Nucleus accumbens (tissue), 56 donors: ENCODE measurements around the gene MCM10.

Source experiments
- DNase-seq, 56 donors: peaks; one replicate each; lab custom pipeline; 2025; lab: John Stamatoyannopoulos, UW

MCM10 gene

DNA sequence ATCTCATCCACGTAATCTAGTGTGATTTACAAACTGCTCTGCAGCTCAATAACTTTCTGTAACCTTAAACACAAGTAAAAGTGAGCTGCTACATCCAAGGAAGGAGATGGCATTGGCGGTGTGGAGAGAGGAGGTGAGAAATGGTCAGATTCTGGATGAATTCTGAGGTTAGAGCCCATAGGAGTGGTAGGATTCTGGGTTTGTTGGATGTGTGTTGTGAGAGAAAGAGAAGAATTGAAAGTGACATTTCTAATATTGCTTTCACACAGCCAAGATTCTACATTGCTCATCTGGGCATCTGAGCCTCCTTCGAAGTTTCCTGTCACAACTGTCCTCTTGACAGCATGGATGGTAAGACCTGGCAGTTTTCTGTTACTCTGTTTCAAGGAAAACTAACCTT is 2.5 kb downstream of the MCM10 start:
- DNase-seq = no peak

DNA sequence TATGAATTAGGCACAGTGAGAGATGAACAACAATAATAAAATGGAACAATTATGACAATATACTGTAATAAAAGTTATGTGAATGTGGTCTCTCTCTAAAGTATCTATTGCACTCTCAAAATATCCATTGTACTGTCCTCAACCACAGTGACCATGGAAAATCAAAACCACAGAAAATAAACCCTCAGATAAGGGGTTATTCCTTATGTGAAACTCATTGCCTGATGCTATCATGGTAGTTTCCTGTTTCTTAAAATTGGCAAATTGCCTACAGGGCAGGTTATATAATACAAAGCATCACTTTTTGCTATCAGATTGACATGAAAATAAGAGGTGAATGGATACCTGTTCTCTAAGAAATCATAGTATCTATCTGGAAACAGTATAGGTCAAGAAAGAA is 3.8 kb downstream of the MCM10 start:
- DNase-seq = no peak

DNA sequence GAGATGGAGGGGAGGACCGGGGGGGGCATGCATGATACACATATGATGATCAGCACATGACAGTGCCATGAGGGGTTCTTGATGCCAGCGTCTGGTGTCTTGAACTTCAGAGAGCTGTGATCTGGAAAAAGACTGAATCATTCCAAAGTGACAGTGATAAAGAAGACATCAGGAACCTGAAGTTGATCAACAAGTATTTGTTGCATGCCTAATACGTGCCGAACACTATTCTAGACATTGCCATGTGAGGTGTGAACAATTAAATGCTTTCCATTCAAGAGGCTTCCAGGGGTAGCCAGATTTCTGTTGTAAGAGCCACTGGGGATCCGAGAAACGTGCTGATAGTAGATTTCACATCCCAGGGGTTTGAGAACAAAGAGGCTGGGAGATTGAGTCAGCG is 6.2 kb downstream of the MCM10 start:
- no peak for DNase-seq

DNA sequence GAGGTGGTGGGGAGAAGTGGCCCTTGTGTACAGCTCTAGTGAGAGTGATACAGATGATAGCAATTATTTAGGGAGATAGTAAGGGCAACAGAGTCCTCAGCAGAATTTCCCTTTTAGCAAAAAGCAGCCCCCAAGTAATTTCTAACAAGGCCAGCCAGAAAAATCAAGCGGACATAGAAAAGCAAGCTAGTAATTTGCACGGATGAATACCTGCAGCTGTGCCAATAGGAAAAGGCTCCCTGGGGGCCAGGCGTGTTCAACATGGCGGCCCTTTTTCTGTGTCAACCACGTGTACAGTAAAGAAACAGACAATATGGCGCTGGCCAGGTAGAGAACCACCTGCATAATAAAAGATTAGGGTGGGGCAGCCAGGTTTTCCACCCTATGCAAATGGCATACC is 7.4 kb downstream of the MCM10 start:
- DNase-seq = no peak

DNA sequence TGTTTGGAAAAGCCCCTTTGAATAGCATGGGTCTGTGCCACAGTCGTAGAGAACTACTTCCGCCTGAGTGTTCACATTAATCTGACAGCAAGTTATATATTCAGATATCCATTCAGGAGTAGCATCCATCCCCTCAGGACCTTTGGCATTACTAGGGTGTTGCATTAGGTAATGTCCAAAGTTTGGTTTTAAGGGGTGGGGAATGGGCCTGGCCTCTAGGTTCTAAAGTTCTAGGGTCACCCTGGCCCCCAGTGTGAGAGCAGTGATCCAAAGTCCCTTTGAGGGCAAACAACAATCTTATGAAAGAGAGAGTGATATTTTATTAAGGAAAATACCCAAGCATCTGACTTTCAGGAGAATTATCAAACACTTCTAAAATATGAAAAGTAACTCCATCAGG is 12.3 kb downstream of the MCM10 start:
- DNase-seq = no peak

DNA sequence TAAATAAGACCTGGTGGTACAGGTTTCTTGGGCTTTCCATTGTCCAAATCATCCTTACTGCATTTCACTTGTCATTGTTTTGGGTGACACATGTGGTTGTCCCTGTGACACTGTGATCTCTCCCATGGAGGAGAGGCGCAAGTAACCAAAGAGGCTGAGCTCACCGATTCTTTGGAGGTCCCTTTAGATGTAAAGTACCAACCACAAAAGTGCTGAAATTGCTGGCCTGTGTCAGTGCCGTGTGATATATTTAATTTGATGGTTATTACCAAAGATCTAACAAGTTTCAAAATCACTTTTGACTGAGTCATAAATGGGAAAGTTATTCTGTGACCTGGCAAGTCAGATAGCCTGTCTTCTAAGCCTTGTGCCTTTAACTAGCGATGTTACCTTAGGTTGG is 19.4 kb downstream of the MCM10 start:
- no peak for DNase-seq

DNA sequence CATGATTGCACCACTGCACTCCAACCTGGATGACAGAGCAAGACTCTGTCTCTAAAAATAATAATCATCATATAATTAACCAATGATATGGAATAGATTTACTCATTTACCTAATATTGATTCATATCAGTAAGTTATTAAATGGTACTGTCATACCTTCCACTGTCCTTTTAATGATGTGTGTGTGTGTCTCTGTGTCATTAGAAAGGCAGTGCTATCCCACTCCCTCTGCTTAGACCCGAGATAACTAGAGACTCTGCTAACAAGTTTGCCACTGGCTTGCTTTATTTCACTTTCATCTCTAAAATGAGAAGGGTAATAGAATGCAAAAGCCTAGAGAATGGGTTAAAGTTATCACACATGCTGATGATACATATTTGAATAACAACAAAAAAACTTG is 21.1 kb downstream of the MCM10 start:
- DNase-seq = no peak

DNA sequence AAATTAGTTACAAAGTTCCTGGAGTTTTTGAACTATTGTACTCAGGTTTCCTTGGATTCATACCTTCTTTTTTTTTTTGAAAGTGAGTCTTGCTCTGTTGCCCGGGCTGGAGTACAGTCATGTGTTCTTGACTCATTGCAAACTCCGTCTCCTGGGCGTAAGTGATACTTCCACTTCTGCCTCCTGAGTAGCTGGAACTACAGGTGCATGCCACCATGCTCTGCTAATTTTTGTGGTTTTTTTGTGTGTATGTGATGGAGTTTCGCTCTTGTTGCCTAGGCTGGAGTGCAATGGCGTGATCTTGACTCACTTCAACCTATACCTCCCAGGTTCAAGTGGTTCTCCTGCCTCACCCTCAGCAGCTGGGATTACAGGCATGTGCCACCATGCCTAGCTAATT is 22.3 kb downstream of the MCM10 start:
- no peak for DNase-seq

DNA sequence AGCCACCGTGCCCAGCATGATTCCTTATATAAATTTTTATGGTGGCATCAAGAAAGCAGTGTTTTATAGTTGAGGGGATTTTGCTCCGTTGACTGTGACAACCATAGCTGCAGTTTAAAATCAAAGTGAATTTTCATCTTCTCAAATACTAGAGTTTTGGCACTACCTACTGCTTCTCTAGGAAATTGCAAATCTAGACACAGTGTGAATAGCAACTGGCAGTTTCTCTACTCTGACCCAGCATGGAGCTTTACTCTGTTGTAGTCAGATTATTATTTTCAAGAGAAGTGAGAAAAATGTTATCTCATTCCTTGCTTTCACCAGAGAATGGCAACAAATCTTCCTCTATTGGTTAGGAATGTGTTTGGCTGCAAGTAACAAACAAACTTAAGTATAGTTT is 22.9 kb downstream of the MCM10 start:
- DNase-seq = no peak

DNA sequence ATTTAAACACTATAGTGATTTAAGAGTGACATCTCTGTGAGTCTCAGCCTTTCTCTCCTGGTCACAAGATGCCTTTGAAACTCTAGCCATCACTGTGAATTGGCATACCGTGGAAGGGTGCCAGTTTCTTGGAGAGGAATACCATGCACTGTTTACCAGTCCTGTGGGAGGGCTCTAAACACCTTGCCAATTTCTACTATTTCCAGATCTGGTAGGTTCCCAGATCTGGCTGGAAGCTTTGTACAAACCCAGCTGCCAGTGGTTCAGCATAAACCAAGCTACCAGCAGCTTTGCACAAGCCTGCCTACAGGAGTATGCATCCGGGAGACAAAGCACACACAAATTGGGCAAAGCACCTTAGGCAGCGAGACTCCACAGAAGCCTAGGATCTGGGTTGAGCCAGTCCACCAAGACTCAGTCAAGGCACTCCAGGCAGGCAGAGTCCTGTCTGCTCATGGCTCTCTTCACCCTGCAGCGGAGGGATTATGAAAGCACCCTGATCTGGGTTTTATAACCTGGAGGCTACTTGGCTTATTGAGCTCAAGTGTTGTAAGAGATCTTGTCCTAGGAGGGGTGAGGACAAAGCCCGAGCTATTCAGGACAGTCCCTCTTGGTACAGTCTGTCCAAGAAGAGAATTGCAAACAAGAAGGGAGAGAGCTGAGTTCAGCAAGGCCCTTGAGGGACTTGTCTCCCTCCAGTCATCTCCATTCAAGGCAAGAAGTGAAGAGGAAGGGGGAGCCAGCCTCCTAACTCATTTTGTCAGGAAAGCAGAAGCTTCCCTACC is 23.6 kb downstream of the MCM10 start:
- DNase-seq = no peak

DNA sequence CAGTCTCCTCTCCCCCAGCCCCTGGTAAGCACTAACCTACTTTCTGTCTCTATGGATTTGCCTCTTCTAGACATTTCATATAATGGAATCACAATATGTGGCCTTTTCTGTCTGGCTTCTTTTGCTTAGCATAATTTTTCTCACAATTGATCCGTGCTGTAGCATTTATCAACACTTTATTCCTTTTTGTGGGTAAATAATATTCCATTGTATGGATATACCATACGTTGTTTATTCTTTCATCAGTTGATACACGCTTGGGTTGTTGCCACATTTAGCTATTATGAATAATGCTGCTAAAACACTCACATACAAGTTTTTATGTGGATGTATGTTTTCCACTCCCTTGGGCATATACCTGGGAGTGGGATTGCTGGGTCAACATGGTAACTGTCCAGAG is 25.8 kb downstream of the MCM10 start:
- DNase-seq = no peak

DNA sequence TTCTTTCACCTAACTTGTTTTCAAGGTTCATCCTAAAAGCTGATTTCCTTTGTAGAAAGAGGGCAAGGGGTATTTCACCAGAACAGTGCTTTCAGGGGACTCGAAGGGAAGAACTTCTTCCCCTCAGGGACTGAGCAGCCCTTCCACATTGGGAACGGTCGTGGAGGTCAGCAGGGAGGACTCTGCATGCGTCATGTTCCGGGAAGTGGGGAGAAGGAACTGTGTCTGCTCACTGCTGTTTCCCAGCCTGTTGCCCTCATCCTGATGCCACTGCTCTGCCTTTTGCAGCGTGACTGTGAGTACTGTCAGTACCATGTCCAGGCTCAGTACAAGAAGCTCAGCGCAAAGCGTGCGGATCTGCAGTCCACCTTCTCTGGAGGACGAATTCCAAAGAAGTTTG is 27.2 kb downstream of the MCM10 start:
- no peak for DNase-seq

DNA sequence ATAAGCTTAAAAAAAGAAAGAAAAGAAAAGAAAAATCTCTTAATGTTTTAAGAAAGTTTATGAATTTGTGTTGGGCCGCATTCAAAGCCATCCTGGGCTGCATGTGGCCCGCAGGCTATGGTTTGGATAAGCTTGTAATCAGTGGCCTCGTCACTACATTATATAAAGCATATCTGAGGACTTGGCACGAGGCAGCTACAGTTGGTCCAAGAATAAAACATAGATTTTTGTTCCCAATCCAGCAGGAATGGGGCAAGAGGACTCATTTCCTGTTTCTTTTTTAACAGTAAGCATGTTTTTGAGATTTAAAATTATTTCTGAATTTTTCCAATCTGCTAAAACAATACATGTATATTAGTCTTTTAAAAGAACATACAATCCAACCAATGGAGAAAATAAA is 28.6 kb downstream of the MCM10 start:
- no peak for DNase-seq

DNA sequence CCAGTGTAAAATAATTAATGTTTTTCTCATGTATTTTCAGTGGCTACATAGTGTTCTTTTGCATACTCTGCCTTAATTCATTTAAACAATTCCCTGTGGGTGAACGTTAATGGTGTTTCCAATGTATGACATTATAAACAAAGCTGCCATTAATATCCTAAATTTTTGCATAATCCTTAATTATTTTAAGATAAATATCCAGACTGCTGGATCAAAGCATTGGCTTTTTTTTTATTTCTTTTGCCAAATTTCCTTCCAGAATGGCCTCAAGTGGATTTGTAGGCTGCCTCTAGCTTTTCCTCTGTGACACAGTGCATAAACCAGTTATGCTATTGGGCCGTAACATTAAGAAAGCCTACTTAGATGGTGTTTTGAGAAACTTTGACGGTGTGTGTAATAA is 29.5 kb downstream of the MCM10 start:
- DNase-seq = no peak

DNA sequence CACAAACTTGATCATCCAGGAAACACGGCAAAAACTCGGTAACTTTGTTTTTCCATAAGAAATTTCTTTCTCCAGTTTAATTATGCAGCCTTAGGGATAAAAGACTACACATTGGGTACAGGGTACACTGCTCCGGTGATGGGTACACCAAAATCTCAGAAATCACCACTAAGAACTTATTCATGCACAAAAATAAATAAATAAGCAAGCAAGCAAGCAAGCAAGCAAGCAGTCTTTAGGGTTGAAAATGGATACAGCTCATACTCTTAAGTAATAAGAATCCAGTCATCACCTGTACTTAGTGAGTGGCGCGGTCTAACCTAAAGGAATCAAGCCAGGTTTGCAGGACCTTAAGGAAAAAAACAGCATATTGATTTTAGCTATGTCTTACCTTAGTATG is 30.0 kb downstream of the MCM10 start:
- no peak for DNase-seq

DNA sequence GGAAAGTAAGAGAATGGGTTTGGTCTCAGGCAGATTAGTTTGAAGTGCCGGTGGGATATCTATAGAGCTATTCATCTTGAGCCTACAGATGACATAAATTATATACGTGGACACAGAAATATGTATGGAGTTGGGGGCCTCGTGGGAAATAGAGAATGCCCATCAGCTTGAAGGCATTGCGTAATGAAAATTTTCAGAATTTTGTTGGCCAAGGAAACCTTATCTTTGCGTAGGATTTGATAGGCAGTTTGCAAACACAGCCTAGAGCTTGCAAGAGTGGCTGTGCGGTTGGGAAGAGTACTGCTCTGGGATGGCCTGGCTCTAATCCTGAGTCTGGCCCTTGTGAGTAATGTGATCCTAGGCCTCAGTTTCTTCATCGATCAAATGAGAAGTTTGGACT is 32.3 kb downstream of the MCM10 start:
- DNase-seq = no peak

DNA sequence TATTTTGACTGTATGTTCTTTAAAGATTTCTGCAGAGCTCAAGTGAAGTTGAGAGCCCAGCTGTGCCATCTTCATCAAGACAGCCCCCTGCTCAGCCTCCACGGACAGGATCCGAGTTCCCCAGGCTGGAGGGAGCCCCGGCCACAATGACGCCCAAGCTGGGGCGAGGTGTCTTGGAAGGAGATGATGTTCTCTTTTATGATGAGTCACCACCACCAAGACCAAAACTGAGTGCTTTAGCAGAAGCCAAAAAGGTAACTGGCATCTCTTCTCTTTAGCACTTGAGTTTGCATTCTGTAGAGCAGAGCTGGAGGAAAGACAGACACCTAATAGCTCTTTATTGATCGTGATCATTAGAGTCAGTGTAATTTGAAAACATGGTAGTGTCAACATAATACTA is 33.7 kb downstream of the MCM10 start:
- no peak for DNase-seq

DNA sequence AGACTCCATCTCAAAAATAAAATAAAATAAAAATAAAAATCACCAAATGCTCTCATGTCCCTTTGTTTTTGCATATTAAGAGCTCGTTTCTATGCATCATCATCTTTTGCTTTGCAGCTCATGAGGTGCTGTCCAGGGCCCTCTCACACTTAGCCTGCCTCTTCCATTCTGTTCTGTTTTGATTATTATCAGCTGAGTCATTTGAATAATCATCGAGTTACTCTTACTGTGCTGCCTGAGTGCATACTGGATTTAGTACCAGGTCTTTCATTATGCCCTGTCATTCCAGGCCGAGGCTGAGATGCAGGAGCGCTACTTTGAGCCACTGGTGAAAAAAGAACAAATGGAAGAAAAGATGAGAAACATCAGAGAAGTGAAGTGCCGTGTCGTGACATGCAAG is 39.8 kb downstream of the MCM10 start:
- DNase-seq = no peak

DNA sequence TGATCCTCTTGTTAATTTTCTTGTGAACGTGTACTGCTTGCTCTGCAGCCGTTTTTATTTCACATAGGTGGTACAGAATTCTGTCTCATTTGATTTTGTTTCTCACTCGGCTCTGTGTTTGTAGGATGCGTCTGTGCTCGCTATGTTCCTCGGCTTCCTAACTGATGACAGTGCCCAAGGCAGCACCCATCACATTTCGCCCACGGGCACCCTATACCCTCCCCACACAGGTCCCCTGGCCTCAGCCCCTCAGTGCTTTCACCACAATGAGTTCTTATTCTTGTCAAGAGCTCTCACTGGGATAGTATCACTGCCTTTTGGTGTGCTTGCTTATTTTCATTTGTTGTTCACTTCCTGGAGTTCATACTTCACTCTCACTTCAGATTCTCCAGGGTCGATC is 44.7 kb downstream of the MCM10 start:
- no peak for DNase-seq

DNA sequence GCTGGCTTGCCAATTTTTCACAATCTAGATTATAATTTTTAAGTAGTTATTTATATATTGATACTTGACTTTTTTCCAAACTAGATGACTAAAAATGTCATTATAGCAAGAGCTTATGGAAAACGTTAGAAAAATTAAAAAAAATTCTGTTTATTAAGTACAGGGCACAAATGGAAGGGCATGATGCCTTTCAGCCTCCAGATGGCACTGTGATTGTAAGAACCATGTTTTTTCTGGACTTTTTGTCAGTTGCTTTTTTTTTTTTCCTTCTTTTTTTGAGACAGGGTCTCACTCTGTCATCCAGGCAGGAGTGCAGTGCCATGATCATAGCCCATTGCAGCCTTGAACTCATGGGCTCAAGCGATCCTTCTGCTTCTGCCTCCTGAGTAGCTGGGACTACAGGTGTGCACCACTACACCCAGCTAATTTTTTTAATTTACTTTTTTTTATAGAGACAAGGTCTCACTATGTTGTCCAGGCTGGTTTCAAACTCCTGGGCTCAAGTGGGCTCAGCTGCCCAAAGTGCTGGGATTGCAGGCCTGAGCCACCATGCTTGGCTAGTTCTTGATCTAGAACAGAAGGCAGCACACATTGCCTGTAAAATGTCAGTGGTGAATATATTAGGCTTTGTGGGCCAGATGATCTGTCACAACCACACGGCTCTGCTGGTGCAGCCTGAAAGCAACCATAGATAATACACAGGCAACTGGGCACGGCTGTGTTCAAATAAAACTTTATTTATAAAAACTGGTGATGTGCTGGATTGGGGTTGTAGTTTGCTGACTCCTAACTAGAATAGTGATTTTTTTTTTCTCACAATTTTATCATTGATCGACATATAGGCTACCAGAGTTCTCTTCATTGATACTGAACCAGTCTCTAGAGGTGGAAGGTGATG is 45.4 kb downstream of the MCM10 start:
- peak in 2 of 56 donors; percentile 1 to 24 for DNase-seq

DNA sequence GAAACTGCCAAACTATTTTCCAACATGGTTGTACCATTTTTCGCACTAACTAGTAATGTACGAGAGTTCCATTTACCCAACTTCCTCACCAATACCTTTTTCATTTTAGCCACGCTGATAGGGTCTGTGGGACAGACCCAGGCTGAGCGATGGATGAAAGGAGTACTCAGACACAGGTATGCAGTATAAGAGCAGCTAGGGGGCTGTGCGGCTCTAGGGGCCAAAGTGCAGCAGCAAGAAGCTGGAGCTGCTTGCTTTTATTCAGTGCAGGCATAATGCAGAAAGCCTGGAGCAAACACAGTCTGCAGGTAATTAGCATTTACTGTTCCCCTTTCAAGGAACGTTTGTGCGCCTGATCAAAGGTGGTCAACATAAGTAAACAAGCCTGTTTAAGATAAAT is 51.8 kb downstream of the MCM10 start:
- DNase-seq = no peak

DNA sequence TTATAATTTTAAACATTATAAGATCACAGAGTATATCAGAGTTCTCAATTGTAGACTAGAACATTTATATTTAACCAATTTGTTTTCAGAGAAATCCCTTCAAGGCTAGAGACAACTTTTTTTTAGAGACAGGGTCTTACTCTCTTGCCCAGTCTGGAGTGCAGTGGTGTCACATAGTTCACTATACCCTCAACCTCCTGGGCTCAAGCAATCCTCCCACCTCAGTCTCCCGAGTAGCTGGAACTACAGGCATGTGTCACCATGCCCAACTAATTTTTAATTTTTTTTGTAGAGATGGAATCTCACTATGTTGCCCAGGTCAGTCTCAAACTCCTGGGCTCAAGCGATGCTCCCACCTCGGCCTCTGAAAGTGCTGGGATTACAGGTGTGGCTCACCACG is 57.5 kb downstream of the MCM10 start:
- DNase-seq = no peak
